GDM1 (cell line): Measurements from ENCODE around the gene IGSF3.
"Not testable (repeated sequence)": the region's sequence is repeated elsewhere in the genome, so short reads cannot be mapped to it uniquely, and the experiment has no call there.

Experiments
- DNase-seq: peaks from one replicate; lab custom pipeline; 2025; lab: John Stamatoyannopoulos, UW

The IGSF3 gene

GRCh38 chr1:116629441-116629840, 38.1 kb downstream of the IGSF3 start:
- not testable (repeated sequence) for DNase-seq

DNA sequence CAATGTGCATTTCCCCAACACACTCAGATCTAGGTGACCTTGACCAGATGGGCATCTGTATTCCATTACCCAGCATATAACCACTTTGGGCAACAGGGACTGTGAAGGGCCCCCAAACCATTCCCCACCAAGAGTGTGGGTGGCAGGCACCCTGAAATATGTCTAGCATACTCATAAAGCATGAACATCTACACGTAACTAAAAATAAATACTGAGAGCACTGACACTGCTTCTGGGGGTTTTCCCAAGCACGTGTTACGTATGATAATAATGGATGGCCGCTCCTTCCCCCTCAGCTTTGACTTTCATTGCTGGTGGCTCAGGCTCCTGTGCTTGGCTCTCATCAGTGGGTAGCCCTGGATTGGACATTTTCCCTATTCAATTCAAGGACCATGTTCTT, 39.1 kb downstream of the IGSF3 start:
- no peak for DNase-seq

DNA sequence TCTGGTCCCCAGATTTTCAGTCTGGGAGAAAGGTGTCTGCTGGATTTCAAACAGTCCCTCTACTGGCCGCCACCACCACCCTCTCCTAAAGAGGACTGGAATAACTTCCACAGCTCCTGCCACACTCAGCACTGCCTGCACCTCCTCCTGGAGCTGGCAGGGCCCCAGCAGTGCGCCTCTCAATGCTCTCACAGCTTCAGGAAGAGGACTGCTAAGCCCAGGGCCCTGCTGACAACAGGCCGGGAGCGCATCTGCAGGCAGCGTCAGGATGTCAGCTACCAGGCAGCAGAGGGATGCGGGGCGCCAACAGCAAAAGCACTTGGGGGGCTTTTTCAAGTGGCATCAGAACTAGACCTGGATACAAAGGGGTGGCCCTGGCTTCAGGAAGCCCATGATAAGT, 40.2 kb downstream of the IGSF3 start:
- DNase-seq, result not testable (repeated sequence)

DNA sequence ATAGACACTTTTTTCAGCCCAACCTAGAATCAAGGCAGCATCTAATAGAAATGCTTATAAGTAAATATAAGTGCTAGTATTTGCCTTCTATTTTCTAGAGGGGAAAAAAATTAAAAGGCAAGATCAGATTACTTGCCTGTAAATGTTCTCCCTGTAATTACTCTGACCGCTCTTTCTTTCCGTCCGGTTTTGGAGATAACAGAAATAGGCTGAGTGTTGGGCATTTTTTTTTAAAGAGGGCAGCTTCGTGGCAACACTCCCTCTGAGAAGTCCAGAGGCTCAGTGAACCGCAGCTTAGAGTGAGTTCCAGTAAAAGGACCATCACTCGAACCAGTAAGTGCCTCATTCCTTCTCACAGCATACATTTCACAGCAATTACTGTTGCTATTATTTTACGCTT, 40.6 kb downstream of the IGSF3 start:
- not testable (repeated sequence) for DNase-seq

GRCh38 chr1:116625155-116625554, 42.4 kb downstream of the IGSF3 start:
- DNase-seq, result not testable (repeated sequence)

DNA sequence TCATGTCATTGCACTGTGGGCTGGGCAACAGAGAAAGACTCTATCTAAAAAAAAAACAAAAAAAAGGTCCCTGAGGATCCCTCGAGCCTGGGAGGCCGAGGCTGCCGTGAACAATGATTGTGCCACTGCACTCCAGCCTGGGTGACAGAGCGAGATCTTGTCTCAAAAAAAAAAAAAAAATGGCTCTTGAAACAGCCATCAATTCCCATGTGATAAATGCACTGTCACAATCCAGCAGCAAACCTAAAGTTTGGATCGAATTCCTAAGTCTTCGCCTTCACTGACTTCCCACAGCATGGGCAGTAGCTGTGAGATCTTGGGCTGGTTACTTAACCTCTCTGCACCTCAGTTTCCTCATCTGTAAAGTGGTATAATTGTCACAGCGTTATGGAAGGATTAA, 43.5 kb downstream of the IGSF3 start:
- no peak for DNase-seq

GRCh38 chr1:116622496-116622895, 45.0 kb downstream of the IGSF3 start:
- DNase-seq, result not testable (repeated sequence)

DNA sequence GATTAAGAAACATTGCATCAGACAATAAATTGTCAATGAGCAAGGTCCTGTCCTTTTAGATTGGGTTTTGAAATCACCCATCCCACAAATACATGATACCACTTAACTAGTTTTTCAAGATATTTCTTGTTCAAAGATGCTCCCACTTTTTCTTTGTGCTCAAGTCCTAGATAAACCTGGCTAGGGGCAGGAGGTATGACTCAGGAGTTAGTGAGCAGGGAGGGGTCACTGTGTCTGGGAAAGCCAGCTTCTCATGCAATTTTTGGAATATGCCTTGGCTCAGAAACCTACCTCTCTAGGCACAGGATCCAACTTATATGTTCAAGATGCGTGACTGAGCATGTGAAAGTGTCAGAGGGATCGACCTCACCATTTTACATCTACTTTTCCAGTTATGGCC, 45.8 kb downstream of the IGSF3 start:
- DNase-seq, result not testable (repeated sequence)

- DNase-seq, result not testable (repeated sequence)
Measured at GRCh38 chr1:116620392-116620791, 47.1 kb downstream of the IGSF3 start.

GRCh38 chr1:116619106-116619505, 48.4 kb downstream of the IGSF3 start:
- DNase-seq, result not testable (repeated sequence)

- not testable (repeated sequence) for DNase-seq
Measured at GRCh38 chr1:116617808-116618207, 49.7 kb downstream of the IGSF3 start.

DNA sequence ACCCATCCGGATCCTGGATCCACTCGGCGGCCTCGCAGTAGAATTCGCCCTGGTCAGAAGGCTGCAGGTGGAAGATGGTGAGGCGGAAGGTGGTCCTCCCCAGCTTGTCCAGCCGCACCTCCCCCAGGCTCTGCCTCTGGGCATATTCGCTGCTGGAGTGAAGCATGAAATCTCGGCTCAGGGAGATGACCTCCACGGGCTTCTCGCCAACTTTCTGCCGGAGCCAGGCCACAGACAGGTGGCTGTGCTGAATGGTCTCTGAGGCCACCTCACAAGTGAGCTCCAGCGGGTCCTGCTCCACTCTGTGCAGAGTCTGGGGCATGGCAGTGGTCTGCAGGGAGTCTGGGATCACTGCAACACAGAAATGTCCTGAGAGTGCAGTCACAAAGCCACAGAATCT, 53.7 kb downstream of the IGSF3 start:
- not testable (repeated sequence) for DNase-seq

GRCh38 chr1:116609801-116610371, 57.6 kb downstream of the IGSF3 start:
- not testable (repeated sequence) for DNase-seq

DNA sequence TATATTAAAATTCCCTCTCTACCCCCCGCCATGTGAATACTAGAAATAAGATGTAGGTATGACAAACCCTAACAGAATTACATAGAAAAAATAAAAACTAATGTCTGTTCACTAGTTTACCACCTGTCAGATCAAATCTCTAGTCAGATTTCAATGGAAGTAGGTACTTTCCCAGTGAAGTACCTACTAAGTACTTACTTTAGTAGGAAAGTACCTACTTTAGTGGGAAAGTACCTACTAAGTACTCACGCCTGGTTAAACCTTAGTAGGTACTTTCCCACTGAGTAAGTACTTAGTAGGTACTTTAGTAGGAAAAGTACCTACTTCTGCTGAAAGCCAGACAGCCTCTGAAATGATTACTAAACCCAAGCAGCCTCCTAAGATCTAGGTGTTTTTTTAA, 58.7 kb downstream of the IGSF3 start:
- not testable (repeated sequence) for DNase-seq

DNA sequence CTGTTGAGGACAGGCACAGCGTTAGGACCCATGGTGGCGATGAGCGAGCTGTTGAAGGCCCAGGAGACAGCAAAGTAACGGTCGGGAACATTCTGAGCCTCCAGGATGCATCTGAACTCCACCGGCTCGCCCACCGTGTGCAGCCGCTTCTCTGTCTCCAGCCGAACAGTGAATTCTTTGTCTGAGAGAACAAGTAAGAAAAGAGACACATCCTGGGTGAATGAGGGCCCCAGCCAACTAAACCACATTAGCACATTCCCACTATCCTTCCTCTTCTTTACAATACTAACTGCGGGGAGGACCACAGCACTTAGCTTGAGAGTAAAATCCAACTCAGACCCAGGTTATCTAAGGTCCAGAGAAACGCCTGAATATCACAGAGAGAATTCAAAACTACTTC, 59.4 kb downstream of the IGSF3 start:
- not testable (repeated sequence) for DNase-seq

- DNase-seq, result not testable (repeated sequence)
Measured at GRCh38 chr1:116607463-116607862, 60.1 kb downstream of the IGSF3 start.

GRCh38 chr1:116606067-116606466, 61.5 kb downstream of the IGSF3 start:
- not testable (repeated sequence) for DNase-seq

- DNase-seq, result no peak
Measured at GRCh38 chr1:116605315-116605714, 62.2 kb downstream of the IGSF3 start.

DNA sequence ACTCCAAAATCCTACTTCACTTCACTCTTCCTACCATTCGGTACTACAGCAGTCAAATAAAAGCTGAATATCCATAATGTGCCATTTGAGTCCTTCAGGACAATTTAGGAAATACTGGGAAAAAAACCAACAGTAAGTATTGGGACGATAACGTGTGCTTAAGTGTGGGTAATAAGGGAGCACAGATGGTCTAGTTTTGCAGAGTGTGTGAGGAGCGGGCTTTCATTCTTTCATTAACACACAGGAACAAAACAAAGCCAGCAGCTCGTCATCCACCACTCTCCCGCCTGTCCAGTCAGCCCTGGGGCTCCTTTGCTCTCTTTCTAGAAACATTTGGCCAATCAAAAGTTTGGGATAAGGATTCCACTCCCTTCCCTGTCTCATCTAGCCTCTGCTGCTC, 63.1 kb downstream of the IGSF3 start:
- not testable (repeated sequence) for DNase-seq

- not testable (repeated sequence) for DNase-seq
Measured at GRCh38 chr1:116603646-116604045, 63.9 kb downstream of the IGSF3 start.

- not testable (repeated sequence) for DNase-seq
Measured at GRCh38 chr1:116599369-116599768, 68.2 kb downstream of the IGSF3 start.

DNA sequence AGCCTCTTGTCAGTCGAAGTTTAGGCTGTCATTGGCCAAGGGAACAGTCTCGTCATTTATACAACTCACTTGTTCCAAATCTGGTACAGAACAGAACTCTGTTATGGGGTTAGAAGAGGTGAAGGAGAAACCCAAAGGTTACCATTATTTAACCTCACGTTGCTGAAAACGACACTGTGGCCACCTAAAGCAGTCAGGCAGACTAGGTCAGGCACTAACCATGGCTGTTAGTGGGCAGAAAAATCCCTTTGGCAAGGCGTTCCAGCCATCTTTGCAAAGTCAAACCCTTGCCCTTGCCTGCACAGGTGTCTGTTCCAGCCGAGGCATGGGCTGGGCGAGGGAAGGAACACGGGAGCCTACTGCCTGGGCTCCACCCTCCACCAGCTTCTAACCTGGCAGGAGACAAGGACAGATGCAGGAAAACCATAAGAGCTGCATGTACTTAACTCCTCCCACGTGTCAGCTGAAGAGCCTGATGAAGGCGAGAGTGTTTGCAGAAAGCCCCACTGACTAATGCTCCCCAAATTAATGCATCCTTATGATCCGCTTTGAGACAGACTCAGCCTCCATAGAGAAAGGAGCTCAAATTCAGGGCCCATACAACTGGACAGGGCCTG, 69.0 kb downstream of the IGSF3 start:
- not testable (repeated sequence) for DNase-seq

- DNase-seq, result not testable (repeated sequence)
Measured at GRCh38 chr1:116597388-116597787, 70.1 kb downstream of the IGSF3 start.
